NCI-H2227 treated with DMSO at 0.1 percent for 48 hours (cell line): ENCODE results near the gene NPAS2.
A peak's percentile ranks its signal among the peaks of the same experiment; 100 is the strongest.

Experiments used
- DNase-seq: peaks from one replicate; lab custom pipeline; 2025; lab: John Stamatoyannopoulos, UW

NPAS2 gene

GRCh38 chr2:100991404-100991773, 171.4 kb downstream of the NPAS2 start:
- no peak for DNase-seq

- no peak for DNase-seq
These were observed 172.3 kb downstream of the NPAS2 start for GRCh38 chr2:100992262-100992661.

- no peak for DNase-seq
These were observed 173.4 kb downstream of the NPAS2 start for GRCh38 chr2:100993294-100993693.

- DNase-seq, result no peak
These were observed 175.6 kb downstream of the NPAS2 start for GRCh38 chr2:100995309-100996075.

- DNase-seq, result no peak
These were observed 177.7 kb downstream of the NPAS2 start for GRCh38 chr2:100997509-100998234.

- DNase-seq, result no peak
These were observed 178.3 kb downstream of the NPAS2 start for GRCh38 chr2:100998235-100998573.

- DNase-seq, result no peak
These were observed 180.1 kb downstream of the NPAS2 start for GRCh38 chr2:100999995-101000394.

- peak; percentile 91 for DNase-seq
These were observed 182.0 kb downstream of the NPAS2 start, which contains the start of gene RPL31 for GRCh38 chr2:101001691-101002561. TSS of gene RPL31 (plus strand) at chr2:101002289. CDS start at chr2:101002702, 413 bp downstream.

GRCh38 chr2:101002562-101003277, 182.8 kb downstream of the NPAS2 start:
- DNase-seq, result no peak

- no peak for DNase-seq
These were observed 183.4 kb downstream of the NPAS2 start for GRCh38 chr2:101003278-101003775.

GRCh38 chr2:101004620-101005325, 184.8 kb downstream of the NPAS2 start:
- DNase-seq, result no peak

- DNase-seq, result no peak
These were observed 186.3 kb downstream of the NPAS2 start for GRCh38 chr2:101006065-101006715.

GRCh38 chr2:101007415-101008345, 187.7 kb downstream of the NPAS2 start:
- DNase-seq, result no peak

- DNase-seq, result no peak
These were observed 191.2 kb downstream of the NPAS2 start for GRCh38 chr2:101011152-101011551.

- no peak for DNase-seq
These were observed 192.2 kb downstream of the NPAS2 start for GRCh38 chr2:101012054-101012705.

GRCh38 chr2:101012706-101013181, 192.8 kb downstream of the NPAS2 start:
- DNase-seq, result peak; percentile 42

GRCh38 chr2:101014264-101014857, 194.4 kb downstream of the NPAS2 start:
- no peak for DNase-seq

GRCh38 chr2:101017371-101017770, 197.4 kb downstream of the NPAS2 start:
- no peak for DNase-seq
